Endothelial cell of umbilical vein (primary cell): ENCODE results near the gene TFAP2E. TPM values are rescaled to one million over a fixed set of nuclear protein-coding genes. Genes with fewer than 3 reads are reported as not detected.
A peak's percentile ranks its signal among the peaks of the same experiment; 100 is the strongest.

Source experiments
- BruUV-seq: library from RNA; stranded (reverse); fragments of 400-500 nt; replicated peaks from 2 replicates; lab custom pipeline; 2021; lab: Mats Ljungman, UMichigan
- CTCF ChIA-PET: fragments of 300-600, 350-600 bp; sonication (Branson Sonifier 250); formaldehyde crosslinking; loops from one replicate; lab custom pipeline; 2021; ENCODE audit warnings: antibody characterized with exemption, inconsistent platforms; lab: Charles Lee
- POLR2A ChIA-PET: fragments of 300-600, 350-600 bp; sonication (Branson Sonifier 250); formaldehyde crosslinking; loops from one replicate; lab custom pipeline; 2021; ENCODE audit warnings: antibody characterized with exemption, inconsistent platforms; lab: Charles Lee
- DNase-seq: peaks from one replicate; pipeline ENCODE4 v3.0.0-alpha.2; 2011; ENCODE audit warnings: low read depth, low spot score
- FAIRE-seq: peaks from 2 replicates; lab custom pipeline; 2011; peaks lifted over from hg19 to GRCh38; lab: Jason Lieb, UNC
- H2AFZ ChIP-seq: 2 replicates; pipeline ENCODE4 v1.6.0; 2012; ENCODE audit warnings: low read depth, low read length, control low read depth, inconsistent platforms
- H3K27ac ChIP-seq: 2 replicates; pipeline ENCODE4 v1.5.1; 2011; ENCODE audit warnings: low read depth, mild to moderate bottlenecking, control low read depth, low read length, moderate library complexity; ENCODE audit not compliant: insufficient read depth
- H3K27me3 ChIP-seq, 2 experiments: 2 replicates each; pipeline versions ENCODE4 v1.6.0 to v1.6.1; 2011; ENCODE audit warnings: low read length in 2 of 2, mixed read lengths in 1 of 2; ENCODE audit not compliant: control insufficient read depth in 2 of 2, insufficient read depth in 2 of 2
- H3K36me3 ChIP-seq, 2 experiments: 2 replicates in 1 of 2; 3 replicates in 1 of 2; pipeline ENCODE4 v1.5.1; 2011; ENCODE audit warnings: low read length in 2 of 2, mild to moderate bottlenecking in 1 of 2, moderate library complexity in 1 of 2; ENCODE audit not compliant: control insufficient read depth in 2 of 2, insufficient read depth in 2 of 2; ENCODE audit errors: extremely low read depth in 1 of 2
- H3K4me1 ChIP-seq: 3 replicates; pipeline ENCODE4 v1.5.1; 2011; ENCODE audit warnings: mild to moderate bottlenecking, low read length; ENCODE audit not compliant: control insufficient read depth, insufficient read depth; ENCODE audit errors: extremely low read depth
- H3K4me2 ChIP-seq: 2 replicates; pipeline ENCODE4 v1.6.1; 2011; ENCODE audit warnings: low read length, control low read depth, mixed read lengths; ENCODE audit not compliant: insufficient read depth
- H3K4me3 ChIP-seq, 3 experiments: fragments of 200-600 bp in 1 of 3; sonication (generic), shearing (Covaris generic) in 1 of 3; replicated peaks in 1 of 3; 2 replicates each; pipeline ENCODE4 v1.5.1; 2011 to 2016; ENCODE audit warnings: control low read depth in 3 of 3, low read length in 3 of 3, mild to moderate bottlenecking in 2 of 3, inconsistent platforms in 1 of 3, low read depth in 1 of 3, moderate library complexity in 1 of 3; ENCODE audit not compliant: insufficient read depth in 1 of 3
- H3K79me2 ChIP-seq: 2 replicates; pipeline ENCODE4 v1.6.0; 2012; ENCODE audit warnings: low read length, inconsistent platforms; ENCODE audit not compliant: control insufficient read depth, insufficient read depth
- H3K9ac ChIP-seq: replicated peaks from 2 replicates; pipeline ENCODE3; 2011; ENCODE audit warnings: low read length, control low read depth; ENCODE audit not compliant: insufficient read depth; ENCODE audit errors: extremely low read depth
- H3K9me1 ChIP-seq: replicated peaks from 3 replicates; pipeline ENCODE4 v1.6.0; 2011; ENCODE audit warnings: mild to moderate bottlenecking, low read length; ENCODE audit not compliant: control insufficient read depth, insufficient read depth; ENCODE audit errors: extremely low read depth
- H3K9me3 ChIP-seq: replicated peaks from 2 replicates; pipeline ENCODE4 v1.5.1; 2012; ENCODE audit warnings: low read length, inconsistent platforms; ENCODE audit not compliant: control insufficient read depth, insufficient read depth
- H4K20me1 ChIP-seq: replicated peaks from 2 replicates; pipeline ENCODE3; 2011; ENCODE audit warnings: mild to moderate bottlenecking, low read length; ENCODE audit not compliant: control insufficient read depth, insufficient read depth; ENCODE audit errors: extremely low read depth
- CTCF ChIP-seq, 2 donors: IDR thresholded peaks; 1 replicate in 1 of 2; 2 replicates in 1 of 2; pipeline ENCODE4 v1.5.1; 2011; ENCODE audit warnings: low read length in 2 of 2, mild to moderate bottlenecking in 2 of 2, moderate library complexity in 2 of 2, control low read depth in 1 of 2, inconsistent platforms in 1 of 2, low read depth in 1 of 2; ENCODE audit not compliant: insufficient read depth in 1 of 2; ENCODE audit errors: extremely low read depth in 1 of 2
- EZH2 ChIP-seq: IDR thresholded peaks from 2 replicates; pipeline ENCODE4 v1.6.1; 2012; ENCODE audit warnings: borderline replicate concordance, low read depth, mild to moderate bottlenecking, moderate library complexity, low read length, inconsistent platforms; ENCODE audit not compliant: severe bottlenecking
- FOS ChIP-seq: IDR thresholded peaks from 2 replicates; pipeline ENCODE4 v1.6.1; 2011; ENCODE audit warnings: mild to moderate bottlenecking, low read length, moderate library complexity, borderline replicate concordance; ENCODE audit not compliant: insufficient read depth
- GATA2 ChIP-seq: IDR thresholded peaks from 2 replicates; pipeline ENCODE4 v1.7.0; 2011; ENCODE audit warnings: low read depth, mild to moderate bottlenecking, moderate library complexity, mixed read lengths, low read length; ENCODE audit not compliant: insufficient read length, insufficient read depth
- JUN ChIP-seq: IDR thresholded peaks from 2 replicates; pipeline ENCODE4 v1.6.1; 2011; ENCODE audit warnings: borderline replicate concordance, low read depth; ENCODE audit not compliant: insufficient read length, insufficient read depth
- MAX ChIP-seq: IDR thresholded peaks from 2 replicates; pipeline ENCODE4 v1.6.1; 2011; ENCODE audit not compliant: insufficient read depth, insufficient read length
- MYC ChIP-seq: IDR thresholded peaks from one replicate; pipeline ENCODE4 v1.6.1; 2011; ENCODE audit warnings: mild to moderate bottlenecking, low read depth, low read length
- POLR2A ChIP-seq: IDR thresholded peaks from 2 replicates; pipeline ENCODE4 v1.6.1; 2012; ENCODE audit warnings: low read depth, mild to moderate bottlenecking, control low read depth, low read length
- POLR2AphosphoS5 ChIP-seq: IDR thresholded peaks from 2 replicates; pipeline ENCODE4 v1.6.1; 2012; ENCODE audit warnings: low read depth, mild to moderate bottlenecking, control low read depth, low read length, moderate library complexity; ENCODE audit not compliant: insufficient read depth
- dilution Hi-C: fragments of 300-500 bp; cut with MboI; formaldehyde crosslinking; loops from one replicate; pipeline ENCODE4 v1.15.0; 2019; ENCODE audit warnings: low sequenced_read_pairs; ENCODE audit not compliant: extremely low pct_ligation_motif_present
- intact Hi-C: fragments of 100-400 bp; cut with micrococcal nuclease; formaldehyde crosslinking; loops from one replicate; pipeline ENCODE4 v1.10.0; 2022
- polyA plus RNA-seq, 4 experiments: library from polyadenylated mRNA; depleted of rRNA in 3 of 4; stranded (reverse) in 3 of 4; unstranded in 1 of 4; fragments of >200 nt; gene quantifications; 2 replicates each; pipeline versions ENCODE4 v1.2.1 to v1.2.3, GENCODE V29; 2011 to 2012; ENCODE audit warnings: missing spikeins in 1 of 4
- total RNA-seq: library from RNA; stranded (reverse); gene quantifications from 2 replicates; pipeline ENCODE4 v1.2.3, GENCODE V29; 2021

The TFAP2E gene
- total and polyA plus RNA-seq, 2 donors (not counting 3 experiments of a cell fraction or from before 2014, with no cell fraction given): 0.06 TPM; not detected in 1

- dilution Hi-C loops: no loop called here
- peaks cover 6% of the 10 kb centered on the region for H3K4me1 ChIP-seq
- peaks cover 13% of the 10 kb centered on the region for H3K79me2 ChIP-seq
- ChIA-PET CTCF (interaction anchor here (1.1 to 8.5 kb wide), 3 partner anchors 9 to 103 kb away, joined by 3 to 155 read pairs (median 10); no protein-coding TSS in a partner anchor), POLR2A (no interaction called here)
- H3K9me1 ChIP-seq: no peaks in the 10 kb centered on the region
- intact Hi-C loops: loop anchor here (5.0 to 10.0 kb wide), 2 partner anchors 270 to 363 kb away; partner anchors contain the start of gene SFPQ
- H3K27ac ChIP-seq: no peak overlapping the region
- TF ChIP-seq MYC (no peak), FOS (no peak)
- no peak overlapping the region for H2AFZ ChIP-seq
- FAIRE-seq: no peak
- H3K36me3 ChIP-seq: no peaks in the 10 kb centered on the region
- no peak overlapping the region for H3K4me3 ChIP-seq
- H3K9me3 ChIP-seq: no peaks in the 10 kb centered on the region
- H3K9ac ChIP-seq: no peak overlapping the region
- BruUV-seq: no TSS peak
- H3K27me3 ChIP-seq: no peaks in the 10 kb centered on the region
- H4K20me1 ChIP-seq: no peaks in the 10 kb centered on the region
- no peak for DNase-seq
- H3K4me2 ChIP-seq: no peak overlapping the region
These were observed 17.9 kb upstream of the TFAP2E start for GRCh38 chr1:35555212-35555584.

- ChIA-PET CTCF (interaction anchor here (0.7 to 8.5 kb wide), 5 partner anchors 9 to 103 kb away, joined by 3 to 155 read pairs (median 9); no protein-coding TSS in a partner anchor), POLR2A (interaction anchor here (2.3 kb wide), 1 partner anchor 104 kb away, joined by 15 read pairs; no protein-coding TSS in a partner anchor)
- dilution Hi-C loops (no loop called here), intact Hi-C loops (loop anchor here (2.0 to 10.0 kb wide), 3 partner anchors 105 to 364 kb away; partner anchors contain the start of gene SFPQ)
- FAIRE-seq (peak; percentile 47), DNase-seq (no peak)
- Histone ChIP-seq H4K20me1 (no peaks in the 10 kb centered on the region), H2AFZ (no peak overlapping the region), H3K27ac (no peak overlapping the region), H3K9ac (no peak overlapping the region), H3K4me3 (peak overlapping the region in 1 of 3 experiments; percentile 59), H3K36me3 (no peaks in the 10 kb centered on the region), H3K79me2 (peaks cover 13% of the 10 kb centered on the region), H3K4me2 (peak overlapping the region; percentile 93), H3K4me1 (peaks cover 6% of the 10 kb centered on the region), H3K27me3 (no peaks in the 10 kb centered on the region), H3K9me3 (no peaks in the 10 kb centered on the region), H3K9me1 (no peaks in the 10 kb centered on the region)
- BruUV-seq: no TSS peak
- no peak for TF ChIP-seq MYC
- TF ChIP-seq EZH2: no peak
- no peak for TF ChIP-seq GATA2
- TF ChIP-seq POLR2AphosphoS5: no peak
- TF ChIP-seq JUN: no peak
- no peak for TF ChIP-seq MAX
- TF ChIP-seq FOS: no peak
- no peak for TF ChIP-seq POLR2A
- no peak for TF ChIP-seq CTCF (IDR thresholded peaks at IDR 0.05; ENCODE audit: extremely low read depth in 1 of 2, insufficient read depth in 1 of 2, low read depth in 1 of 2, low read length in 2 of 2)
These were observed 17.3 kb upstream of the TFAP2E start for GRCh38 chr1:35555601-35556477.
